Endothelial cell (in vitro differentiated cells): ENCODE measurements around the gene PACRG. TPM values are rescaled to one million over a fixed set of nuclear protein-coding genes. Genes with fewer than 3 reads are reported as not detected.

Source experiments
- DNase-seq: peaks from one replicate; pipeline ENCODE4 v3.0.0; 2021; ENCODE audit warnings: low spot score
- H3K27ac Mint-ChIP-seq: one replicate; pipeline ENCODE4 v1.8.0; 2021; ENCODE audit warnings: mixed read lengths, inconsistent platforms; ENCODE audit not compliant: unreplicated experiment
- H3K27me3 Mint-ChIP-seq: one replicate; pipeline ENCODE4 v1.8.0; 2021; ENCODE audit warnings: mild to moderate bottlenecking, moderate library complexity, mixed read lengths, inconsistent platforms; ENCODE audit not compliant: unreplicated experiment
- H3K36me3 Mint-ChIP-seq: one replicate; pipeline ENCODE4 v1.8.0; 2021; ENCODE audit warnings: mild to moderate bottlenecking, low read depth, mixed read lengths, inconsistent platforms; ENCODE audit not compliant: unreplicated experiment
- H3K4me1 Mint-ChIP-seq: one replicate; pipeline ENCODE4 v1.8.0; 2021; ENCODE audit warnings: mild to moderate bottlenecking, mixed read lengths, inconsistent platforms; ENCODE audit not compliant: unreplicated experiment
- H3K4me3 Mint-ChIP-seq: one replicate; pipeline ENCODE4 v1.8.0; 2021; ENCODE audit warnings: mild to moderate bottlenecking, mixed read lengths, inconsistent platforms; ENCODE audit not compliant: unreplicated experiment
- H3K9me3 Mint-ChIP-seq: one replicate; pipeline ENCODE4 v1.8.0; 2021; ENCODE audit warnings: mixed read lengths, inconsistent platforms; ENCODE audit not compliant: unreplicated experiment
- CTCF ChIP-seq: fragments of 200-600 bp; sonication (generic); IDR thresholded peaks from one replicate; pipeline ENCODE4 v1.5.0; 2021; ENCODE audit warnings: antibody characterized with exemption; ENCODE audit not compliant: unreplicated experiment
- total RNA-seq: library from RNA; stranded (reverse); fragmentation: NEBNext Ultra II Directional; extraction: Animal tissue kit (Norgen Biotek cat#: 25700); gene quantifications from one replicate; pipeline ENCODE4 v1.2.1, GENCODE V29; 2021; ENCODE audit not compliant: unreplicated experiment

PACRG gene
- total RNA-seq, 1 donor from 2014 or later = 1.1 TPM

DNA sequence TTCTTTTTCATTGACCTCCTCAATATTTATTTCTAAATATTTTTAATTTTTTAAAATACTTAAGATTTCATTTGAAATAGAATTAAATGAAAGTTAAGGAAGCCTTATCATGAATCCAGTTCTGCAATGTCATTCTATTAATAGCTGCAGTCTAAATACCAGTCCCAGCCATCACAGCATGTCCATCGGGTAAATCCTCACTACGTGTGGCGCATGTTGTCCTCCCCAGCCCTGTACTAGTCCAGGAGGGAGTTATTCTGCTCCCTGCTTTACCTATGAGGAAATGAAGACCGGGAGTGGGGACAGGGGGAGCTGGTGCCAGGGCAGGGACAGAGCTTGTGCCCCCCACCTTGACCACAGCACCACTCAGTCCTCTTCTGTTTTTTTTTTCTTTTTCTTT, 561.7 kb downstream of the PACRG start:
- Mint-ChIP-seq H3K27ac (no peak overlapping the region), H3K27me3 (no peaks in the 10 kb centered on the region), H3K36me3 (no peaks in the 10 kb centered on the region), H3K9me3 (no peaks in the 10 kb centered on the region), H3K4me3 (no peak overlapping the region), H3K4me1 (no peaks in the 10 kb centered on the region)
- no peak for DNase-seq
- TF ChIP-seq CTCF = no peak

DNA sequence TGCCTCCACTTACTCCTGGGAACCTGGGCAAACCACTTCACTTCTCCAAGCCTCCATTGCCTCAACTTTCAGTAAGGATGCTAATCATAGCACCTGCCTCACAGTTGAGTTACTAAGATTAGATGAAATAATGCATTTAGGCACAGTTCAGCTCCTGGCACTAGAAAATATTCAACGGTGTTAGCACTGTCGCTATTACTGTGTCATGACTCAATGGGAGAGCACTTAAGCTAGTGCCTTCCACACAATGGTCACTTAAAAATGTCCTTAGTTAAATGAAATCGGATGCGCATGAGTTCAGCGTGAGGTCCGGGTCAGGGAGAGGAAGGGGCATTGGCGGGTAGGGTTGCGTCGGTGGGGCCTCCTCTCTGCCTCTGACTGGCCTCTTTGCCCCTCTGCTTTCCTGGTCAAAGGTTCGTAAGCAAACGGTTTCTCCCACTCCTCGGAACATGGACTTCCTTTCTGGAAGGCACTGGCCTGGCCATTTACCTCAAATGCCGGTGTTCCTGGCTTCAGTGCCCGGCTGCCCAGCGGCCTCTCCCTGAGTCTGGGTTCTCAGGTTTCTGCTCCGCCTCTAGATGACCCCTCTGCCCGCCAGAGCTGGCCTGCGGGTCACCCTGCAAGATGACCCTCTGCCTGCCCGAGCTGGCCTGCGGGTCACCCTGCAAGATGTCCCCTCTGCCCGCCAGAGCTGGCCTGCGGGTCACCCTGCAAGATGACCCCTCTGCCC, 562.9 kb downstream of the PACRG start:
- H3K4me1 Mint-ChIP-seq = no peaks in the 10 kb centered on the region
- H3K9me3 Mint-ChIP-seq = no peaks in the 10 kb centered on the region
- TF ChIP-seq CTCF = no peak
- no peak for DNase-seq
- no peak overlapping the region for H3K4me3 Mint-ChIP-seq
- H3K36me3 Mint-ChIP-seq = no peaks in the 10 kb centered on the region
- H3K27me3 Mint-ChIP-seq = no peaks in the 10 kb centered on the region
- H3K27ac Mint-ChIP-seq = no peak overlapping the region

- H3K9me3 Mint-ChIP-seq = no peaks in the 10 kb centered on the region
- no peak overlapping the region for H3K27ac Mint-ChIP-seq
- H3K36me3 Mint-ChIP-seq = no peaks in the 10 kb centered on the region
- DNase-seq = no peak
- TF ChIP-seq CTCF = no peak
- H3K4me3 Mint-ChIP-seq = no peak overlapping the region
- H3K4me1 Mint-ChIP-seq = no peaks in the 10 kb centered on the region
- H3K27me3 Mint-ChIP-seq = no peaks in the 10 kb centered on the region
Measured at GRCh38 chr6:163291622-163292021, 563.8 kb downstream of the PACRG start.

DNA sequence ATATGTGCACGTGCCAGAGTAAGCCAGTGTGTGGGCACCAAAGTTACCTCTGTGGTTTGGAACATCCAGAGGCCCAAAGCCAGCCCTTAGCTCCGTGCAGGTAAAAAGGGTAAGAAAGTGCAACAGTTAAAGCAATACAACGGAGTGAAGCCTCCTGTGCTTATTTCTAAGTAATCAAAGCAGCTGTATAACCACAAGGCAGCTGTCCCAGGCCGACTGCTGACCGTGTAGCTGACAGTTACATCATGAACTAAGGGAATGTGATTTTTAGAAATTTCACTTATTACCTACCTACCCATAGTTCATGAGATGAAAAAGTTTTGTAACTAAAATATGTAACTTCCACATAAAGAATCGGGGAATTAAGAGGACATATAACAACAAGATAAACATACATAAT, 565.5 kb downstream of the PACRG start:
- no peaks in the 10 kb centered on the region for H3K4me1 Mint-ChIP-seq
- DNase-seq = no peak
- no peaks in the 10 kb centered on the region for H3K27me3 Mint-ChIP-seq
- no peaks in the 10 kb centered on the region for H3K36me3 Mint-ChIP-seq
- no peak overlapping the region for H3K27ac Mint-ChIP-seq
- H3K4me3 Mint-ChIP-seq = no peak overlapping the region
- no peaks in the 10 kb centered on the region for H3K9me3 Mint-ChIP-seq
- no peak for TF ChIP-seq CTCF

DNA sequence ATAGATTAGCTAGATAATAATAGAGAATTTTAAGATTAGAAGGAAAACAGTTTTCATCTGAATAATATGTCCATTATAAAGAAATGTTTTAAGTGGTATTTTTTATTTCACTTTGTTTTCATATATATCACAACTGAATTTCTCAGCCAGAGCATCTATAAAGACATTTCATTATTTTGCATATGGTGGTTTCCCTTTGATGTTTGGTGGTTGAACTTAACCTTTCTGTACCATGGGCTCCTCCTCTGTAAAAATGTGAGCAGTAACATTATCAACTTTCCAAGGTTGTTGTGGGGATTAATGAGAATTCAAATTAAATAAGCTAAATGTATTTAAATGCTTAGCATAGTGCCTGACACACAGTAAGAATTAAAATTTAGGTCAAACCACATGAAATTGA, 567.0 kb downstream of the PACRG start:
- Mint-ChIP-seq H3K36me3 (no peaks in the 10 kb centered on the region), H3K4me3 (no peak overlapping the region), H3K9me3 (no peaks in the 10 kb centered on the region), H3K27ac (no peak overlapping the region), H3K27me3 (no peaks in the 10 kb centered on the region), H3K4me1 (no peaks in the 10 kb centered on the region)
- DNase-seq = no peak
- TF ChIP-seq CTCF = no peak
